ENCODE measurements around the gene SENP1. TPM values are rescaled to one million over a fixed set of nuclear protein-coding genes. Genes with fewer than 3 reads are reported as not detected.

The SENP1 gene
- total RNA-seq, 2 donors from 2014 or later = 11.5 to 49.6 TPM

- DNase-seq (ENCODE audit: low spot score) = no peak
- no peaks in the 10 kb centered on the region for H3K27me3 ChIP-seq (replicated peaks; ENCODE audit: insufficient read depth)
- no peaks in the 10 kb centered on the region for H3K36me3 ChIP-seq
- intact Hi-C loops (cut with DNase I) = no loop called here
- 79% methylated on average over 5 of the region's 5 CpGs for WGBS
- H3K27ac ChIP-seq = no peak overlapping the region
- no peak overlapping the region for H3K4me3 ChIP-seq
- no peaks in the 10 kb centered on the region for H3K4me1 ChIP-seq (replicated peaks)
- no peak for TF ChIP-seq CTCF (IDR thresholded peaks at IDR 0.05)
- no peak for TF ChIP-seq POLR2AphosphoS5 (IDR thresholded peaks at IDR 0.05)
- TF ChIP-seq POLR2A (IDR thresholded peaks at IDR 0.05) = no peak
- no peaks in the 10 kb centered on the region for H3K9me3 ChIP-seq
Observed at GRCh38 chr12:48041591-48042423, 64.1 kb downstream of the SENP1 start.

- no peaks in the 10 kb centered on the region for H3K27me3 ChIP-seq (replicated peaks; ENCODE audit: insufficient read depth)
- H3K9me3 ChIP-seq = no peaks in the 10 kb centered on the region
- intact Hi-C loops (cut with DNase I) = no loop called here
- H3K4me1 ChIP-seq (replicated peaks) = no peaks in the 10 kb centered on the region
- H3K27ac ChIP-seq = no peak overlapping the region
- H3K4me3 ChIP-seq = no peak overlapping the region
- no peak for TF ChIP-seq POLR2A (IDR thresholded peaks at IDR 0.05)
- no peak for TF ChIP-seq POLR2AphosphoS5 (IDR thresholded peaks at IDR 0.05)
- no peak for TF ChIP-seq CTCF (IDR thresholded peaks at IDR 0.05)
- 59% methylated on average over 3 of the region's 3 CpGs for WGBS
- H3K36me3 ChIP-seq = no peaks in the 10 kb centered on the region
- no peak for DNase-seq (ENCODE audit: low spot score)
Observed at GRCh38 chr12:48040354-48040753, 65.5 kb downstream of the SENP1 start.

- H3K4me3 ChIP-seq = no peak overlapping the region
- TF ChIP-seq POLR2AphosphoS5 (IDR thresholded peaks at IDR 0.05) = no peak
- no peak for TF ChIP-seq POLR2A (IDR thresholded peaks at IDR 0.05)
- H3K36me3 ChIP-seq = no peaks in the 10 kb centered on the region
- 100% methylated on average over 1 of the region's 1 CpG for WGBS
- H3K4me1 ChIP-seq (replicated peaks) = no peaks in the 10 kb centered on the region
- DNase-seq (ENCODE audit: low spot score) = no peak
- no peak overlapping the region for H3K27ac ChIP-seq
- H3K9me3 ChIP-seq = no peaks in the 10 kb centered on the region
- no peaks in the 10 kb centered on the region for H3K27me3 ChIP-seq (replicated peaks; ENCODE audit: insufficient read depth)
- intact Hi-C loops (cut with DNase I) = no loop called here
Observed at GRCh38 chr12:48039151-48039550, 66.7 kb downstream of the SENP1 start.

- H3K4me1 ChIP-seq (replicated peaks) = no peaks in the 10 kb centered on the region
- TF ChIP-seq CTCF (IDR thresholded peaks at IDR 0.05) = no peak
- TF ChIP-seq POLR2AphosphoS5 (IDR thresholded peaks at IDR 0.05) = no peak
- no peak for TF ChIP-seq POLR2A (IDR thresholded peaks at IDR 0.05)
- WGBS = 80% methylated on average over 5 of the region's 5 CpGs
- intact Hi-C loops (cut with DNase I) = no loop called here
- H3K27me3 ChIP-seq (replicated peaks; ENCODE audit: insufficient read depth) = no peaks in the 10 kb centered on the region
- H3K27ac ChIP-seq = no peak overlapping the region
- H3K4me3 ChIP-seq = no peak overlapping the region
- H3K36me3 ChIP-seq = no peaks in the 10 kb centered on the region
- no peaks in the 10 kb centered on the region for H3K9me3 ChIP-seq
- no peak for DNase-seq (ENCODE audit: low spot score)
Observed at GRCh38 chr12:48038085-48038484, 67.8 kb downstream of the SENP1 start.

GRCh38 chr12:48037267-48037915 is 68.5 kb downstream of the SENP1 start:
- Histone ChIP-seq H3K4me3 (no peak overlapping the region), H3K36me3 (no peaks in the 10 kb centered on the region), H3K27me3 (replicated peaks; ENCODE audit: insufficient read depth) (no peaks in the 10 kb centered on the region), H3K9me3 (no peaks in the 10 kb centered on the region), H3K4me1 (replicated peaks) (no peaks in the 10 kb centered on the region), H3K27ac (no peak overlapping the region)
- WGBS = 39% methylated on average over 9 of the region's 9 CpGs
- TF ChIP-seq POLR2AphosphoS5 (IDR thresholded peaks at IDR 0.05) = no peak
- TF ChIP-seq POLR2A (IDR thresholded peaks at IDR 0.05) = no peak
- no peak for TF ChIP-seq CTCF (IDR thresholded peaks at IDR 0.05)
- intact Hi-C loops (cut with DNase I) = no loop called here
- DNase-seq (ENCODE audit: low spot score) = no peak

Measured in prostate gland (tissue), 2 donors.